Measurements from ENCODE around the gene ABCF2. TPM values are rescaled to one million over a fixed set of nuclear protein-coding genes. Genes with fewer than 3 reads are reported as not detected.

ABCF2 gene
- total and polyA plus RNA-seq, 2 of the 4 experiments (the other 2 are of a cell fraction), result 46.2 to 103 TPM

GRCh38 chr7:151235091-151235787 is 8.2 kb upstream of the ABCF2 start:
- ChIA-PET POLR2A (ENCODE audit: unreplicated experiment) (no interaction called here), CTCF (no interaction called here)
- Histone ChIP-seq H3K36me3 (ENCODE audit: control insufficient read depth, insufficient read depth, low read length) (peaks cover 55% of the 10 kb centered on the region), H4K5ac (ENCODE audit: low read depth, low read length) (no peak overlapping the region), H2BK120ac (ENCODE audit: low read depth, low read length) (no peak overlapping the region), H2BK20ac (ENCODE audit: low read depth, low read length) (no peak overlapping the region), H3K14ac (replicated peaks; ENCODE audit: low read depth, low read length) (no peak overlapping the region), H3K27ac (ENCODE audit: insufficient read depth, low read length) (no peak overlapping the region), H3K27me3 (ENCODE audit: control insufficient read depth, insufficient read depth, low read length) (no peaks in the 10 kb centered on the region), H3K18ac (ENCODE audit: low read depth, low read length) (no peak overlapping the region), H3K4me1 (ENCODE audit: control insufficient read depth, insufficient read depth, low read length) (peaks cover 12% of the 10 kb centered on the region), H2AK9ac (replicated peaks; ENCODE audit: low read depth, low read length, poor library complexity) (peak overlapping the region; percentile 42), H3K56ac (ENCODE audit: extremely low read depth, insufficient read depth, low read length) (no peak overlapping the region), H4K20me1 (ENCODE audit: insufficient read depth, low read length) (peaks cover 70% of the 10 kb centered on the region), H4K91ac (ENCODE audit: insufficient read depth, low read depth, low read length) (no peak overlapping the region), H2AK5ac (ENCODE audit: low read depth, low read length) (no peak overlapping the region), H3K4me3 (ENCODE audit: insufficient read depth, low read depth, low read length) (no peak overlapping the region), H3K4ac (ENCODE audit: low read depth, low read length) (no peak overlapping the region), H3K9me1 (ENCODE audit: insufficient read depth, low read length) (0 out of 2 replicates have a peak, but pooled peaks cover 4% of the 10 kb centered on the region), H3K79me1 (ENCODE audit: low read depth in 1 of 2, low read length in 2 of 2) (peaks cover 0 to 74% of the 10 kb centered on the region in 2 experiments; a peak in 3 of 4 replicates), H3K9ac (ENCODE audit: low read depth, low read length) (no peak overlapping the region), H3K4me2 (ENCODE audit: low read depth, low read length) (no peak overlapping the region), H2BK15ac (ENCODE audit: low read depth, low read length) (no peak overlapping the region), H4K8ac (ENCODE audit: low read depth in 2 of 2, low read length in 2 of 2) (no peak overlapping the region), H3K9me3 (ENCODE audit: control insufficient read depth, insufficient read depth, low read length) (no peaks in the 10 kb centered on the region), H2AFZ (replicated peaks; ENCODE audit: low read length, poor library complexity) (no peak overlapping the region), H2BK5ac (ENCODE audit: low read depth, low read length, poor library complexity, severe bottlenecking) (no peak overlapping the region), H3K23ac (ENCODE audit: low read depth, low read length) (no peak overlapping the region)
- in situ Hi-C loops (cut with MboI; ENCODE audit: low sequenced_read_pairs) (no loop called here), intact Hi-C loops (cut with micrococcal nuclease) (no loop called here), dilution Hi-C loops (cut with HindIII; ENCODE audit: low sequenced_read_pairs, unreplicated experiment) (no loop called here)
- no TSS peak for BruUV-seq (replicated peaks)
- no peak for ATAC-seq (ENCODE audit: low read depth)
- no peak for DNase-seq
- TF ChIP-seq MAFK (IDR thresholded peaks at IDR 0.05; ENCODE audit: low read depth, low read length) (no peak), POLR2A (IDR thresholded peaks at IDR 0.05; ENCODE audit: low read depth, low read length) (no peak), CEBPB (IDR thresholded peaks at IDR 0.05; ENCODE audit: low read depth, low read length) (no peak), RCOR1 (IDR thresholded peaks at IDR 0.05; ENCODE audit: insufficient replicate concordance, low read length) (no peak), SMC3 (IDR thresholded peaks at IDR 0.05; ENCODE audit: low read depth, low read length) (no peak), MAZ (IDR thresholded peaks at IDR 0.05; ENCODE audit: borderline replicate concordance, low read depth, low read length) (no peak), BHLHE40 (IDR thresholded peaks at IDR 0.05; ENCODE audit: low read depth, low read length) (no peak), NFE2L2 (IDR thresholded peaks at IDR 0.05; ENCODE audit: low read depth, low read length) (no peak), FOS (IDR thresholded peaks at IDR 0.05; ENCODE audit: low read depth, low read length) (no peak), ELK1 (IDR thresholded peaks at IDR 0.05; ENCODE audit: borderline replicate concordance, low read depth, low read length) (no peak), CHD1 (IDR thresholded peaks at IDR 0.05; ENCODE audit: low read depth, low read length) (no peak), RFX5 (IDR thresholded peaks at IDR 0.05; ENCODE audit: low read depth, low read length) (no peak), RAD21 (IDR thresholded peaks at IDR 0.05; ENCODE audit: low read length) (no peak), MXI1 (IDR thresholded peaks at IDR 0.05; ENCODE audit: borderline replicate concordance, low read depth, low read length) (no peak)
- 90% methylated on average over 19 of the region's 28 CpGs; no CpG with 5 or more reads in 1 of the 2 experiments for WGBS, 2 experiments (ENCODE audit: extremely low coverage in 2 of 2, insufficient read length in 1 of 2)

Measured in IMR-90 (cell line).